Esophagus squamous epithelium (tissue), 4 donors: ENCODE measurements around the gene SPZ1.

ENCODE experiments used
- POLR2A ChIP-seq, 4 donors: fragments of 450-650 bp; IDR thresholded peaks; one replicate each; pipeline ENCODE4 v1.6.1; 2017; ENCODE audit warnings: antibody characterized with exemption in 4 of 4, mild to moderate bottlenecking in 4 of 4, moderate library complexity in 3 of 4
- TF ChIP-seq, protein P1 (sequence below), 6 experiments: fragments of 450-650 bp in 4 of 6; fragments of 200-600 bp in 2 of 6; sonication (generic) in 2 of 6; IDR thresholded peaks; one replicate each; pipeline ENCODE4 v1.5.1; 2016 to 2019; ENCODE audit warnings: antibody characterized with exemption in 6 of 6, mild to moderate bottlenecking in 4 of 6, moderate library complexity in 4 of 6

DNA sequence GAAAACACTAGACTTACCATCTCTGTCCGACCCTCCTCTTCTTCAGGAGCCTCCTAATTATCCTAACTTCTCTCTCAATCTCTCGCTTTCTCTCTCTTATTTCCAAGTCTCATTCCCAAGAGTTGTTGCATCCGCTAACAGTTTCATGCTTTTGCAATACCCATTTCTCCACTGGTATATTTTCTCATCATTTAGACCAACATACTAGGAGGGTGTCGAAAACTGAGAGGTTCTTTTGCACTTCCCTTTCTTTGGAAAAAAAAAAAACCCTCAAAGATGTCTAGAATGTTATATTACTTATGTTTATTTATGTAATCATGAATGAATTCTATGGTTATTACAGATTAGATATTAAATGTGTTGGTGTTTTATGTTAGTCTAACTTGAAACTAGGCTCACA is 35.9 kb downstream of the SPZ1 start:
- no peak for TF ChIP-seq POLR2A (IDR thresholded peaks at IDR 0.05)
- TF ChIP-seq, protein P1, sequence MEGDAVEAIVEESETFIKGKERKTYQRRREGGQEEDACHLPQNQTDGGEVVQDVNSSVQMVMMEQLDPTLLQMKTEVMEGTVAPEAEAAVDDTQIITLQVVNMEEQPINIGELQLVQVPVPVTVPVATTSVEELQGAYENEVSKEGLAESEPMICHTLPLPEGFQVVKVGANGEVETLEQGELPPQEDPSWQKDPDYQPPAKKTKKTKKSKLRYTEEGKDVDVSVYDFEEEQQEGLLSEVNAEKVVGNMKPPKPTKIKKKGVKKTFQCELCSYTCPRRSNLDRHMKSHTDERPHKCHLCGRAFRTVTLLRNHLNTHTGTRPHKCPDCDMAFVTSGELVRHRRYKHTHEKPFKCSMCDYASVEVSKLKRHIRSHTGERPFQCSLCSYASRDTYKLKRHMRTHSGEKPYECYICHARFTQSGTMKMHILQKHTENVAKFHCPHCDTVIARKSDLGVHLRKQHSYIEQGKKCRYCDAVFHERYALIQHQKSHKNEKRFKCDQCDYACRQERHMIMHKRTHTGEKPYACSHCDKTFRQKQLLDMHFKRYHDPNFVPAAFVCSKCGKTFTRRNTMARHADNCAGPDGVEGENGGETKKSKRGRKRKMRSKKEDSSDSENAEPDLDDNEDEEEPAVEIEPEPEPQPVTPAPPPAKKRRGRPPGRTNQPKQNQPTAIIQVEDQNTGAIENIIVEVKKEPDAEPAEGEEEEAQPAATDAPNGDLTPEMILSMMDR (IDR thresholded peaks at IDR 0.05): no peak
